ENCODE results near the gene ZNF385B. TPM values are rescaled to one million over a fixed set of nuclear protein-coding genes. Genes with fewer than 3 reads are reported as not detected.

The ZNF385B gene
- total RNA-seq, 2 donors from 2014 or later: not detected

DNA sequence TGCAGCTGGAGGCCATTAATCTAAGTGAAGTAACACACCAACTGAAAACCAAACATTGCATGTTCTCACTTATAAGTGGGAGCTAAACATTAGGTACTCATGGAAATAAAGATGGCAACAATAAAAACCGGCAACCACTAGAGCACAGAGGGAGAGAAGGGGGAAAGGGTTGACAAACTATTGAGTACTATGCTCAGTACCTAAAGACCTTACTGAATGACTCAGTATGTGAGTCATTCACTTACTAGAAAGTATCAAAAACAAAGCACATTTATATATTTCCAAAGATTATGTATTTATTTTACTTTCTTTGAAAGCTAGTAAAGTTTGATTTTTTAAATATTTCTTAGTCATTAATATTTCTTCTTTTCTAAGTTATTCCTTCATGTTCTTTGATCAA is 48.9 kb downstream of the ZNF385B start:
- ATAC-seq (no peak), DNase-seq (no peak)
- Mint-ChIP-seq H3K27me3 (no peaks in the 10 kb centered on the region), H3K4me3 (no peak overlapping the region), H3K27ac (no peak overlapping the region), H3K4me1 (peaks cover 2% of the 10 kb centered on the region), H3K36me3 (ENCODE audit: low read depth) (no peaks in the 10 kb centered on the region)
- no peaks in the 10 kb centered on the region for H3K9me3 ChIP-seq (ENCODE audit: control insufficient read depth, low read length, poor library complexity, severe bottlenecking)

- DNase-seq (no peak), ATAC-seq (no peak)
- H3K27me3 Mint-ChIP-seq: no peaks in the 10 kb centered on the region
- H3K4me3 Mint-ChIP-seq: no peak overlapping the region
- H3K4me1 Mint-ChIP-seq: no peaks in the 10 kb centered on the region
- no peak overlapping the region for H3K27ac Mint-ChIP-seq
- no peaks in the 10 kb centered on the region for H3K36me3 Mint-ChIP-seq (ENCODE audit: low read depth)
- no peaks in the 10 kb centered on the region for H3K9me3 ChIP-seq (ENCODE audit: control insufficient read depth, low read length, poor library complexity, severe bottlenecking)
These were observed 50.4 kb downstream of the ZNF385B start for GRCh38 chr2:179811042-179811441.

DNA sequence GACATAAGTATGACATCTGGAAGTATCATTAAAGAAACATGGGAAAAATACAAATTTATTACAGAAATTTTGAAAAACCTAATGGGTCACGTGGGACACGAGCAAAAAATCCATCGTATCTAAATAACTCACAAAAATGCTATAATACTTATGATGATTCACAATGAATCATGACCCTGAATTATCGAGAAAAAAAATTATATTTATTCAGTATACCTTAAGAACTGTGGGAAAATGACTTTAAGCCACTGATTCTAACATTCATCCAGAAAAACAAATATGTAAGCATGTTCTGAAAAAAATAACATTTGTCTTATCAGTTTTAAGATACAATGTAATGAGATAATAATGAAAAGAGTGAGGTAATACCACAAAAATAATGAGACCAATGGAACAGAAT is 51.8 kb downstream of the ZNF385B start:
- no peaks in the 10 kb centered on the region for H3K4me1 Mint-ChIP-seq
- no peak overlapping the region for H3K27ac Mint-ChIP-seq
- H3K9me3 ChIP-seq (ENCODE audit: control insufficient read depth, low read length, poor library complexity, severe bottlenecking): no peaks in the 10 kb centered on the region
- no peak for DNase-seq
- ATAC-seq: no peak
- peaks cover 5% of the 10 kb centered on the region for H3K27me3 Mint-ChIP-seq
- no peak overlapping the region for H3K4me3 Mint-ChIP-seq
- no peaks in the 10 kb centered on the region for H3K36me3 Mint-ChIP-seq (ENCODE audit: low read depth)

GRCh38 chr2:179805001-179805400 is 56.4 kb downstream of the ZNF385B start:
- ATAC-seq (no peak), DNase-seq (no peak)
- Mint-ChIP-seq H3K27ac (no peak overlapping the region), H3K4me1 (no peaks in the 10 kb centered on the region), H3K4me3 (no peak overlapping the region), H3K27me3 (peaks cover 21% of the 10 kb centered on the region), H3K36me3 (ENCODE audit: low read depth) (no peaks in the 10 kb centered on the region)
- H3K9me3 ChIP-seq (ENCODE audit: control insufficient read depth, low read length, poor library complexity, severe bottlenecking): no peaks in the 10 kb centered on the region

GRCh38 chr2:179804206-179804605 is 57.2 kb downstream of the ZNF385B start:
- no peaks in the 10 kb centered on the region for H3K9me3 ChIP-seq (ENCODE audit: control insufficient read depth, low read length, poor library complexity, severe bottlenecking)
- Mint-ChIP-seq H3K4me3 (no peak overlapping the region), H3K36me3 (ENCODE audit: low read depth) (no peaks in the 10 kb centered on the region), H3K4me1 (no peaks in the 10 kb centered on the region), H3K27ac (no peak overlapping the region), H3K27me3 (peaks cover 21% of the 10 kb centered on the region)
- DNase-seq (no peak), ATAC-seq (no peak)

- no peak overlapping the region for H3K27ac Mint-ChIP-seq
These were observed 59.1 kb downstream of the ZNF385B start for GRCh38 chr2:179802051-179802882.

DNA sequence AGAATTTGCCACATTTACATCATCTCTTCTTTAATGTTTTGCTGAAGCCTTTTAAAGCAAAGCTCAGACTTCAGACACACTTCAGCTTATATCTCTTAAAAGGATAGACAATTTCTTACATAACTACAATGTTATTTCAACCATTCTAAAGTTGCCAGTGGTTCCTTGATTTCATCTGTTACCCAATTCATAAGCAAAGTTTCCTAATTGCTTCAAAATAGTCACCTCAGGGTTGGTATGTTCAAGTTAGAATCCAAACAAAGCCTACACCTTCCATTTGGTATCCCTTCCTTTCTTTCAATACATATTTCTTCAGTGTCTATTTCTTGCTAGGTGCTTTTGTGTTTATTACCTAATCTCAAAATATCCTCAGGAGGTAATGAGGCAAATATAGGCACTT is 60.6 kb downstream of the ZNF385B start:
- Mint-ChIP-seq H3K27ac (no peak overlapping the region), H3K27me3 (peaks cover 20% of the 10 kb centered on the region), H3K36me3 (ENCODE audit: low read depth) (no peaks in the 10 kb centered on the region), H3K4me1 (no peaks in the 10 kb centered on the region), H3K4me3 (no peak overlapping the region)
- no peaks in the 10 kb centered on the region for H3K9me3 ChIP-seq (ENCODE audit: control insufficient read depth, low read length, poor library complexity, severe bottlenecking)
- ATAC-seq (no peak), DNase-seq (no peak)

More at GRCh38 chr2:179802051-179802882, 59.1 kb downstream of the ZNF385B start:
- DNase-seq (no peak), ATAC-seq (no peak)
- H3K4me1 Mint-ChIP-seq: no peaks in the 10 kb centered on the region
- peaks cover 21% of the 10 kb centered on the region for H3K27me3 Mint-ChIP-seq
- no peaks in the 10 kb centered on the region for H3K36me3 Mint-ChIP-seq (ENCODE audit: low read depth)
- H3K4me3 Mint-ChIP-seq: no peak overlapping the region
- H3K9me3 ChIP-seq (ENCODE audit: control insufficient read depth, low read length, poor library complexity, severe bottlenecking): no peaks in the 10 kb centered on the region

DNA sequence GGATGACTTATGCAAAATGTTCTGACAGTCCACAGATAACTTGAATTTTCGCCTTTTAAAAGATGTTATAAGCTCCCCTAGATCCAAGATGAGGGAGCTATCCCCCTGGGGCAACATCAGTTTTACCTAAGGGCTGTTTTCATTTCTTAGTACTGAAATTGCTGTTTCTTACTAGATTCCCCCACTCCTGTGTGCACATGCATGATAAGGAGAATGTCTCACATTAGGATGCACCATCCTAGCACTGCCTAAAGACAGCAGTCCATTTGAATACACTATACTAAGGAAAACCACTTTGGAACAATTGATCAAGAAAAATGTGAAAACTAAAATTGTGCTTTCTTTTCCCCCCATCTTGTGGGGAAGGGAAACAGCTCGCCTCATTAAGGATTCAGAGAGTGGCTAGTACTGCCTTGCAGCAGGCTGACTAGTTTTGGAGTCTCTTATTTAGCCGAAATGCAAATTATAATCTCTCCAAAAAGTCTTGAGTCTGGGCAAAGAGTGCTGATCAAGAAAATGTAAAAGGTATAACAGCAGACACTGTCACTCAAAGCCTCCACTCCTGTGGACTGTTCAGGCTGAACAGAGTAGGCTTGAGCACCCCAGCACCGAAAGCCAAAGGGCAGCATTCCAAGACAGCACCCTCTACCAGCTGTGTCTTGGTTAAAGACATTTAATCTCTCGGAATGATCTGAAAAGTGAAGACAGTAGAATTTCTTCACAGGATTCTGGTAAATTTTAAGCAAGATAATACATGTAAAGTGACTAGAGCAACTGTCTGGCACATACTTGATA is 65.0 kb downstream of the ZNF385B start:
- Mint-ChIP-seq H3K36me3 (ENCODE audit: low read depth) (no peaks in the 10 kb centered on the region), H3K27me3 (peaks cover 11% of the 10 kb centered on the region), H3K27ac (no peak overlapping the region), H3K4me1 (no peaks in the 10 kb centered on the region), H3K4me3 (no peak overlapping the region)
- no peak for ATAC-seq
- DNase-seq: no peak
- no peaks in the 10 kb centered on the region for H3K9me3 ChIP-seq (ENCODE audit: control insufficient read depth, low read length, poor library complexity, severe bottlenecking)

DNA sequence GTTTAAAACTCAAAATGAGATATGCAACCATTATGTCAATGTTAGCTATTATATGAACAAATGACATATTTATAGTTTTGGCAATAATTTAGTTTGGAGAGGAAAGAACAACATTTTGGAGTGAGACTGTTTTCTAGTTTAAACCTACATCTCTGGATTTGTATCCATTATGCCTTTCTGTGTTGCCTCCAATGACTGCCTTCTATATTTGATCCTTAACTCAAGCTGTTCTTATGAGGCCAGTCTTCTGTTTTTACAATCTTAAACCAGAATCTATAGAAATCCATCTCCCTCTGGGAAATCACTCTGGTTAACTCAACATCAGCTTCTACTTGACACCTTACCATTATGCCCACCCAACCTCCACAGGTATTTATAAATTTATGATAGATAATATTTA is 67.5 kb downstream of the ZNF385B start:
- Mint-ChIP-seq H3K4me3 (no peak overlapping the region), H3K27ac (no peak overlapping the region), H3K4me1 (no peaks in the 10 kb centered on the region), H3K36me3 (ENCODE audit: low read depth) (no peaks in the 10 kb centered on the region), H3K27me3 (no peaks in the 10 kb centered on the region)
- DNase-seq (no peak), ATAC-seq (no peak)
- no peaks in the 10 kb centered on the region for H3K9me3 ChIP-seq (ENCODE audit: control insufficient read depth, low read length, poor library complexity, severe bottlenecking)

- DNase-seq (no peak), ATAC-seq (no peak)
- H3K9me3 ChIP-seq (ENCODE audit: control insufficient read depth, low read length, poor library complexity, severe bottlenecking): no peaks in the 10 kb centered on the region
- Mint-ChIP-seq H3K4me1 (no peaks in the 10 kb centered on the region), H3K27me3 (no peaks in the 10 kb centered on the region), H3K36me3 (ENCODE audit: low read depth) (no peaks in the 10 kb centered on the region), H3K4me3 (no peak overlapping the region), H3K27ac (no peak overlapping the region)
These were observed 68.2 kb downstream of the ZNF385B start for GRCh38 chr2:179793238-179793637.

DNA sequence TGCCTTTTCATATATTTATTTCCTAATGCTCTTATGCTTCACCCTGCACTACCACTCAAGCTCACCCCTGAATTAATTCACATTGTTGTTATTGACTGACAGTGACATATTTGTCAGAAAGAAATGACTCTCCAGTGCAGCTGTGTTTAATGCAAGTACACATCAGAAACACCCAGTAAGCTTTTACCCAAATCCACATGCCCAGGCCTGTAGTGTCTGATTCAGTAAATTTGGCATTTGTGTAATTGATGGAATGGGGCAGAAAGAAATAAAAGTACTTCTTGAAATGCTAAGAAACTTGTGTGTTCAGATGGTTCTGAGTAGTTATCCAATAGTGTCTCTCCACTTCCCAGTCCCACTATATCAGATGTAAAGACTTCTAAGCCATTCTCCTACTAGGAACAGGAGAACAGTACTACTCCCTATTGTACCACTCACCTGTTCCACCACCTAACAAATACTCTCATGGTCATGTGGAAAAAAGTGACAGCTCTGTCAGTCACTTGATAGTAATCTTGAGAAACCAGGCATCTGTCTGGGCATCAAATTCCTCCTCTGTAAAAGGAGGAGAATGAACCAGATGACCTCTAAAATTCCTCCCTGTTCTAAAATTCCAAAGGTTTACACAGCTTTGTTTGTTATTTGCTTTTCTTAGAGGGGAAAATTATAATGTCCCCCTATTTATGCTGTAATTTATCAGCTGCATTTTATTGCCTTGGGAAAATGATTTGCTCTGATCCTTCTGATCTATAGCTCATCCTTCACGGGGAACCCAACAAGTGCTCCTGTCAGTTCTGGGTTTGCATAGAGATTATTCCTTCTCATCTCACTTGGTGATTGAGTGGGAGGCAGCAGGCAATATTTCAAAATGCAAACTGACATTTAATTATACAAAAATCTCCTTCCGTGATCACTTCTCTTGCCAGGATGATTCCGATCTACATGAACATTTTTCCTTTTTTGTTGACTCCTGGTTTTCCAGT is 70.9 kb downstream of the ZNF385B start:
- H3K27me3 Mint-ChIP-seq: no peaks in the 10 kb centered on the region
- DNase-seq: no peak
- no peaks in the 10 kb centered on the region for H3K9me3 ChIP-seq (ENCODE audit: control insufficient read depth, low read length, poor library complexity, severe bottlenecking)
- H3K27ac Mint-ChIP-seq: no peak overlapping the region
- H3K36me3 Mint-ChIP-seq (ENCODE audit: low read depth): no peaks in the 10 kb centered on the region
- no peak for ATAC-seq
- no peak overlapping the region for H3K4me3 Mint-ChIP-seq
- no peaks in the 10 kb centered on the region for H3K4me1 Mint-ChIP-seq

GRCh38 chr2:179788104-179788503 is 73.3 kb downstream of the ZNF385B start:
- no peak for ATAC-seq
- H3K27ac Mint-ChIP-seq: no peak overlapping the region
- H3K4me1 Mint-ChIP-seq: no peaks in the 10 kb centered on the region
- H3K4me3 Mint-ChIP-seq: no peak overlapping the region
- DNase-seq: no peak
- H3K36me3 Mint-ChIP-seq (ENCODE audit: low read depth): no peaks in the 10 kb centered on the region
- H3K27me3 Mint-ChIP-seq: no peaks in the 10 kb centered on the region
- H3K9me3 ChIP-seq (ENCODE audit: control insufficient read depth, low read length, poor library complexity, severe bottlenecking): no peaks in the 10 kb centered on the region

DNA sequence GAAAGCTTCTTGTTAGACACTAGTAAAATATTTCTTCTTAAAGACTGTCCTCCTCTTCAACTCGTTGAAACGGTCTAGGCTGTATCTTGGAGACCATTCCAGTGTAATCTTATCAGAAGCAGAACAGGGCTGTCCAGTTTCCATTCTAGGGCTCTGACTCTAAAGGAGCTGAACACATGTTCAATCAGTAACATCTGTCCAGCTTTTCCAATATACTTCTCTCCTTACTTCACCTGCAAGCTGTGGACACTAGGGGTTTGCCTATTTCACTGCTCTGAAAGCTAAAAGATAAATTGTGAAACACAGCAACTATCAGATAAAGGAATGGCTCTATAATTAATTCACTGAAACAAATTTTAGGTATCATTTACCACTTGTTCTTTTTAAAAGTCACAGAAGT is 73.8 kb downstream of the ZNF385B start:
- no peak for ATAC-seq
- H3K36me3 Mint-ChIP-seq (ENCODE audit: low read depth): no peaks in the 10 kb centered on the region
- DNase-seq: no peak
- no peaks in the 10 kb centered on the region for H3K27me3 Mint-ChIP-seq
- H3K9me3 ChIP-seq (ENCODE audit: control insufficient read depth, low read length, poor library complexity, severe bottlenecking): no peaks in the 10 kb centered on the region
- no peak overlapping the region for H3K4me3 Mint-ChIP-seq
- H3K4me1 Mint-ChIP-seq: no peaks in the 10 kb centered on the region
- no peak overlapping the region for H3K27ac Mint-ChIP-seq

Data from T-helper 17 cell (primary cell).